ENCODE data around the gene ITGA11.

DNA sequence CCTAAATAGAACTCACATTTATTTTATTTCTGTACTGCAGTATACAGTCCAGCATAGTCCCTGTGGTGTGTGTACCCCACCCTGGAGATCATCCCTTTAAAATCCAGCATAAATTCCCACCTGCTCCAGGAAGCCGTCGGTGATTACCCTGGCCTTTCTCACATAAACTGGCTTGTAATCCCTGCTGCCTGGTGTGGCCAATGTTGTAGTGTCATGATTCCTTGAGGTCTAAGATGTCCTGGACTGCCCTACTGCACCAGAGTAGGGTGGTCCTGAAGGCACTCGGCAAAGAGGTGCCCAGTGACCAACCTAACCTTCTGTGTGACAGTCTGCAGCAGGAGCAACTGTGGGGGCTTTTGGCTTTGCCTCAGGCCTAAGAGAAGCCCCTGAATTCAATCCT, 58.9 kb downstream of the ITGA11 start:
- TF ChIP-seq, protein P1, sequence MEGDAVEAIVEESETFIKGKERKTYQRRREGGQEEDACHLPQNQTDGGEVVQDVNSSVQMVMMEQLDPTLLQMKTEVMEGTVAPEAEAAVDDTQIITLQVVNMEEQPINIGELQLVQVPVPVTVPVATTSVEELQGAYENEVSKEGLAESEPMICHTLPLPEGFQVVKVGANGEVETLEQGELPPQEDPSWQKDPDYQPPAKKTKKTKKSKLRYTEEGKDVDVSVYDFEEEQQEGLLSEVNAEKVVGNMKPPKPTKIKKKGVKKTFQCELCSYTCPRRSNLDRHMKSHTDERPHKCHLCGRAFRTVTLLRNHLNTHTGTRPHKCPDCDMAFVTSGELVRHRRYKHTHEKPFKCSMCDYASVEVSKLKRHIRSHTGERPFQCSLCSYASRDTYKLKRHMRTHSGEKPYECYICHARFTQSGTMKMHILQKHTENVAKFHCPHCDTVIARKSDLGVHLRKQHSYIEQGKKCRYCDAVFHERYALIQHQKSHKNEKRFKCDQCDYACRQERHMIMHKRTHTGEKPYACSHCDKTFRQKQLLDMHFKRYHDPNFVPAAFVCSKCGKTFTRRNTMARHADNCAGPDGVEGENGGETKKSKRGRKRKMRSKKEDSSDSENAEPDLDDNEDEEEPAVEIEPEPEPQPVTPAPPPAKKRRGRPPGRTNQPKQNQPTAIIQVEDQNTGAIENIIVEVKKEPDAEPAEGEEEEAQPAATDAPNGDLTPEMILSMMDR (conservative IDR thresholded peaks at IDR 0.05; ENCODE audit: low read length), result no peak
- TF ChIP-seq EZH2phosphoT487 (IDR thresholded peaks at IDR 0.05; ENCODE audit: borderline replicate concordance, low read depth, low read length), result no peak
